Neural cell (in vitro differentiated cells): ENCODE data around the gene MAGI2. TPM values are rescaled to one million over a fixed set of nuclear protein-coding genes. Genes with fewer than 3 reads are reported as not detected.

ENCODE experiments used
- H2AFZ ChIP-seq: fragments of 200-600, 300-800 bp; sonication (generic), shearing (Covaris generic); 2 replicates; pipeline ENCODE4 v1.6.0; 2014; ENCODE audit warnings: low read depth, mild to moderate bottlenecking, antibody characterized with exemption, low read length, moderate library complexity
- H3F3A ChIP-seq: fragments of 200-600 bp; shearing (Covaris generic); 2 replicates; pipeline ENCODE4 v1.6.1; 2016; ENCODE audit warnings: mild to moderate bottlenecking, moderate library complexity, mixed read lengths, antibody characterized with exemption, low read length; ENCODE audit not compliant: insufficient read depth, poor library complexity, severe bottlenecking
- H3K27ac ChIP-seq: fragments of 200-600, 300-800 bp; sonication (generic), shearing (Covaris generic); 2 replicates; pipeline ENCODE4 v1.5.1; 2014; ENCODE audit warnings: mild to moderate bottlenecking, low read length, moderate library complexity
- H3K27me3 ChIP-seq: fragments of 300-800, 200-600 bp; sonication (generic), shearing (Covaris generic); 2 replicates; pipeline ENCODE4 v1.6.0; 2014; ENCODE audit warnings: mild to moderate bottlenecking, low read depth, low read length, moderate library complexity; ENCODE audit not compliant: insufficient read depth
- H3K36me3 ChIP-seq: fragments of 300-800, 200-600 bp; sonication (generic), shearing (Covaris generic); 2 replicates; pipeline ENCODE4 v1.5.1; 2014; ENCODE audit warnings: mild to moderate bottlenecking, antibody characterized with exemption, low read length, moderate library complexity; ENCODE audit not compliant: insufficient read depth
- H3K4me2 ChIP-seq: fragments of 300-800, 200-600 bp; sonication (generic), shearing (Covaris generic); 2 replicates; pipeline ENCODE4 v1.6.0; 2014; ENCODE audit warnings: mild to moderate bottlenecking, low read length
- H3K4me3 ChIP-seq: fragments of 300-800, 200-600 bp; sonication (generic), shearing (Covaris generic); 2 replicates; pipeline ENCODE4 v1.5.1; 2014; ENCODE audit warnings: mild to moderate bottlenecking, low read length, moderate library complexity
- H3K79me2 ChIP-seq: fragments of 200-600 bp; shearing (Covaris generic); replicated peaks from 2 replicates; pipeline ENCODE4 v1.6.0; 2014; ENCODE audit warnings: mild to moderate bottlenecking, low read length, moderate library complexity; ENCODE audit not compliant: insufficient read depth
- H3K9ac ChIP-seq: fragments of 300-800, 200-600 bp; sonication (generic), shearing (Covaris generic); 2 replicates; pipeline ENCODE4 v1.6.1; 2016; ENCODE audit warnings: mild to moderate bottlenecking, low read length, mixed read lengths
- H3K9me2 ChIP-seq: fragments of 200-600 bp; shearing (Covaris generic); 2 replicates; pipeline ENCODE4 v1.6.1; 2016; ENCODE audit warnings: mild to moderate bottlenecking, low read length, mixed read lengths; ENCODE audit not compliant: insufficient read depth
- H3K9me3 ChIP-seq: fragments of 200-600, 300-800 bp; sonication (generic), shearing (Covaris generic); 2 replicates; pipeline ENCODE4 v1.6.1; 2016; ENCODE audit warnings: mild to moderate bottlenecking, mixed run types, low read length, moderate library complexity, mixed read lengths
- H4K20me1 ChIP-seq: fragments of 200-600 bp; shearing (Covaris generic); 2 replicates; pipeline ENCODE4 v1.6.1; 2016; ENCODE audit warnings: mild to moderate bottlenecking, mixed run types; ENCODE audit not compliant: insufficient read depth
- EP300 ChIP-seq: fragments of 450-650 bp; conservative IDR thresholded peaks from 2 replicates; pipeline ENCODE4 v1.6.1; 2014; ENCODE audit warnings: antibody characterized with exemption, mild to moderate bottlenecking, moderate library complexity; ENCODE audit not compliant: poor library complexity, severe bottlenecking
- EZH2 ChIP-seq: fragments of 200-600, 300-800 bp; shearing (Covaris generic), sonication (generic); IDR thresholded peaks from 2 replicates; pipeline ENCODE4 v1.6.1; 2014; ENCODE audit warnings: antibody characterized with exemption, low read length, borderline replicate concordance, mild to moderate bottlenecking; ENCODE audit not compliant: insufficient read depth, poor library complexity, severe bottlenecking
- MXI1 ChIP-seq: fragments of 450-650 bp; conservative IDR thresholded peaks from 2 replicates; pipeline ENCODE4 v1.6.1; 2014; ENCODE audit warnings: antibody characterized with exemption, mild to moderate bottlenecking; ENCODE audit not compliant: poor library complexity, severe bottlenecking
- POLR2AphosphoS5 ChIP-seq: IDR thresholded peaks from 2 replicates; pipeline ENCODE4 v1.6.1; 2012
- RAD21 ChIP-seq: fragments of 450-650 bp; conservative IDR thresholded peaks from 2 replicates; pipeline ENCODE4 v1.6.1; 2014; ENCODE audit warnings: antibody characterized with exemption, mild to moderate bottlenecking, moderate library complexity
- SMC3 ChIP-seq: fragments of 450-650 bp; conservative IDR thresholded peaks from 2 replicates; pipeline ENCODE4 v1.6.1; 2014; ENCODE audit warnings: antibody characterized with exemption, mild to moderate bottlenecking, moderate library complexity; ENCODE audit not compliant: poor library complexity
- TAF1 ChIP-seq: IDR thresholded peaks from 2 replicates; pipeline ENCODE4 v1.6.1; 2012; ENCODE audit warnings: low read depth
- polyA plus RNA-seq: library from polyadenylated mRNA; depleted of rRNA; stranded (reverse); fragments of >200 nt; gene quantifications from 2 replicates; pipeline ENCODE4 v1.2.3, GENCODE V29; 2014
- TF ChIP-seq, protein P1 (sequence below): IDR thresholded peaks from 2 replicates; pipeline ENCODE4 v1.6.1; 2012; ENCODE audit warnings: borderline replicate concordance
- TF ChIP-seq, protein P2 (sequence below): fragments of 450-650 bp; IDR thresholded peaks from 2 replicates; pipeline ENCODE4 v1.5.1; 2014; ENCODE audit warnings: antibody characterized with exemption, mild to moderate bottlenecking, moderate library complexity; ENCODE audit not compliant: poor library complexity, severe bottlenecking

Gene MAGI2
- polyA plus RNA-seq, 1 donor from 2014 or later: 19.3 TPM

DNA sequence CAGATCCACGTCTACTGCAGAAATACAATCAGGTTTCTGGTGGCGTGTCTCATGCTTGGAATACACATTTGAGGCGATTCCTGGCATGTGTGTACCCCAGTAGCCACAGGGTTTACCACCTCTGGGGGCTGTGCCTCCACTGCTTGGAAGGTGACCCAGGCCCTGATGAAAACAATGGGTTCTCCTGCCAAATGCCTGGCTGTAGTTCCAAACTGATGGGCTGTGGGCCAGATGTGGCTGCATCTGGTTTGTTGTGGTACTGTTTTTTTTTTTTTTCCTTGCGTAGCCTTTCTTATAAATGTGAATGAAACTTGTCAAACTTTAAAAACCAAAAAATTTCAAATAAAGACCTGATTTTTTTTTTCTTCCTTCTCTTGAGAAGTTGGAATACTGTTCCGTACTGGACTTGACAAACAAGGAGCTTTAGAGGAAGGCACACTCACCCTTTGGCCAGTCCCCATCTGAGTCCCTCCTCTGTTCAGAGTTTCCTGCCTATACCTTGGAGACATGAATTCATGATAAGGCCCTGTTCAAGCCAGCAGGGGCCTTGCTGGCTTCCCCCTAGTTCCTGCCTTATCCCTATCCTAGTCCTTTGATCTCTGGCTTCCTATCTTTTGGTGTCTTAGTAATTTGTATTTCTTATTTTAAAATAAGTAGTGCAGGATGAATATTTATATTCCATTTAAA, 1437.8 kb downstream of the MAGI2 start:
- Histone ChIP-seq H3F3A (no peaks in the 10 kb centered on the region), H3K27ac (no peak overlapping the region), H3K4me2 (no peak overlapping the region), H2AFZ (no peak overlapping the region), H3K79me2 (no peaks in the 10 kb centered on the region), H3K9me2 (no peaks in the 10 kb centered on the region), H3K9me3 (no peaks in the 10 kb centered on the region), H3K4me3 (no peak overlapping the region), H3K27me3 (peaks cover 7% of the 10 kb centered on the region), H3K9ac (no peak overlapping the region), H4K20me1 (no peaks in the 10 kb centered on the region), H3K36me3 (no peaks in the 10 kb centered on the region)
- TF ChIP-seq TAF1 (no peak), SMC3 (no peak), POLR2AphosphoS5 (no peak)
- TF ChIP-seq, protein P1, sequence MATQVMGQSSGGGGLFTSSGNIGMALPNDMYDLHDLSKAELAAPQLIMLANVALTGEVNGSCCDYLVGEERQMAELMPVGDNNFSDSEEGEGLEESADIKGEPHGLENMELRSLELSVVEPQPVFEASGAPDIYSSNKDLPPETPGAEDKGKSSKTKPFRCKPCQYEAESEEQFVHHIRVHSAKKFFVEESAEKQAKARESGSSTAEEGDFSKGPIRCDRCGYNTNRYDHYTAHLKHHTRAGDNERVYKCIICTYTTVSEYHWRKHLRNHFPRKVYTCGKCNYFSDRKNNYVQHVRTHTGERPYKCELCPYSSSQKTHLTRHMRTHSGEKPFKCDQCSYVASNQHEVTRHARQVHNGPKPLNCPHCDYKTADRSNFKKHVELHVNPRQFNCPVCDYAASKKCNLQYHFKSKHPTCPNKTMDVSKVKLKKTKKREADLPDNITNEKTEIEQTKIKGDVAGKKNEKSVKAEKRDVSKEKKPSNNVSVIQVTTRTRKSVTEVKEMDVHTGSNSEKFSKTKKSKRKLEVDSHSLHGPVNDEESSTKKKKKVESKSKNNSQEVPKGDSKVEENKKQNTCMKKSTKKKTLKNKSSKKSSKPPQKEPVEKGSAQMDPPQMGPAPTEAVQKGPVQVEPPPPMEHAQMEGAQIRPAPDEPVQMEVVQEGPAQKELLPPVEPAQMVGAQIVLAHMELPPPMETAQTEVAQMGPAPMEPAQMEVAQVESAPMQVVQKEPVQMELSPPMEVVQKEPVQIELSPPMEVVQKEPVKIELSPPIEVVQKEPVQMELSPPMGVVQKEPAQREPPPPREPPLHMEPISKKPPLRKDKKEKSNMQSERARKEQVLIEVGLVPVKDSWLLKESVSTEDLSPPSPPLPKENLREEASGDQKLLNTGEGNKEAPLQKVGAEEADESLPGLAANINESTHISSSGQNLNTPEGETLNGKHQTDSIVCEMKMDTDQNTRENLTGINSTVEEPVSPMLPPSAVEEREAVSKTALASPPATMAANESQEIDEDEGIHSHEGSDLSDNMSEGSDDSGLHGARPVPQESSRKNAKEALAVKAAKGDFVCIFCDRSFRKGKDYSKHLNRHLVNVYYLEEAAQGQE: no peak
- TF ChIP-seq, protein P2, sequence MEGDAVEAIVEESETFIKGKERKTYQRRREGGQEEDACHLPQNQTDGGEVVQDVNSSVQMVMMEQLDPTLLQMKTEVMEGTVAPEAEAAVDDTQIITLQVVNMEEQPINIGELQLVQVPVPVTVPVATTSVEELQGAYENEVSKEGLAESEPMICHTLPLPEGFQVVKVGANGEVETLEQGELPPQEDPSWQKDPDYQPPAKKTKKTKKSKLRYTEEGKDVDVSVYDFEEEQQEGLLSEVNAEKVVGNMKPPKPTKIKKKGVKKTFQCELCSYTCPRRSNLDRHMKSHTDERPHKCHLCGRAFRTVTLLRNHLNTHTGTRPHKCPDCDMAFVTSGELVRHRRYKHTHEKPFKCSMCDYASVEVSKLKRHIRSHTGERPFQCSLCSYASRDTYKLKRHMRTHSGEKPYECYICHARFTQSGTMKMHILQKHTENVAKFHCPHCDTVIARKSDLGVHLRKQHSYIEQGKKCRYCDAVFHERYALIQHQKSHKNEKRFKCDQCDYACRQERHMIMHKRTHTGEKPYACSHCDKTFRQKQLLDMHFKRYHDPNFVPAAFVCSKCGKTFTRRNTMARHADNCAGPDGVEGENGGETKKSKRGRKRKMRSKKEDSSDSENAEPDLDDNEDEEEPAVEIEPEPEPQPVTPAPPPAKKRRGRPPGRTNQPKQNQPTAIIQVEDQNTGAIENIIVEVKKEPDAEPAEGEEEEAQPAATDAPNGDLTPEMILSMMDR: no peak

GRCh38 chr7:78014401-78014800, 1439.1 kb downstream of the MAGI2 start:
- TF ChIP-seq RAD21: no peak
- TF ChIP-seq, protein P1: no peak
- no peak for TF ChIP-seq POLR2AphosphoS5
- TF ChIP-seq EP300: no peak
- TF ChIP-seq EZH2: no peak
- TF ChIP-seq SMC3: no peak
- TF ChIP-seq MXI1: no peak
- TF ChIP-seq, protein P2: no peak
- TF ChIP-seq TAF1: no peak
- H3K36me3 ChIP-seq: no peaks in the 10 kb centered on the region
- no peak overlapping the region for H3K4me3 ChIP-seq
- H2AFZ ChIP-seq: no peak overlapping the region
- no peak overlapping the region for H3K27ac ChIP-seq
- H3K9me3 ChIP-seq: no peaks in the 10 kb centered on the region
- H3K4me2 ChIP-seq: no peak overlapping the region
- no peaks in the 10 kb centered on the region for H3K79me2 ChIP-seq
- no peaks in the 10 kb centered on the region for H3K9me2 ChIP-seq
- H4K20me1 ChIP-seq: no peaks in the 10 kb centered on the region
- H3K27me3 ChIP-seq: peaks cover 4% of the 10 kb centered on the region
- no peaks in the 10 kb centered on the region for H3F3A ChIP-seq
- no peak overlapping the region for H3K9ac ChIP-seq
